Skeletal muscle satellite cell (primary cell): ENCODE measurements around the gene COX14.
A peak's percentile ranks its signal among the peaks of the same experiment; 100 is the strongest.

ENCODE experiments used
- H3K27me3 ChIP-seq: 2 replicates; pipeline ENCODE4 v1.7.0; 2013; ENCODE audit warnings: low read length; ENCODE audit not compliant: control insufficient read depth, insufficient read depth
- H3K36me3 ChIP-seq: 2 replicates; pipeline ENCODE4 v1.7.0; 2013; ENCODE audit warnings: mild to moderate bottlenecking, control low read depth, low read length; ENCODE audit not compliant: insufficient read depth
- H3K4me1 ChIP-seq: 2 replicates; pipeline ENCODE4 v1.7.0; 2013; ENCODE audit warnings: low read length; ENCODE audit not compliant: control insufficient read depth, insufficient read depth
- H3K4me2 ChIP-seq: 2 replicates; pipeline ENCODE4 v1.7.0; 2013; ENCODE audit warnings: mild to moderate bottlenecking, low read length
- H3K4me3 ChIP-seq: 2 replicates; pipeline ENCODE4 v1.7.0; 2013; ENCODE audit warnings: low read length
- H3K9ac ChIP-seq: 2 replicates; pipeline ENCODE4 v1.7.0; 2013; ENCODE audit warnings: mild to moderate bottlenecking, low read depth, low read length, moderate library complexity
- H3K9me3 ChIP-seq: replicated peaks from 2 replicates; pipeline ENCODE4 v1.7.0; 2013; ENCODE audit warnings: mild to moderate bottlenecking, control low read depth, low read length

Gene COX14

GRCh38 chr12:50086148-50086547 lies 25.9 kb upstream of the COX14 start:
- H3K4me2 ChIP-seq = peak overlapping the region; percentile 81
- H3K9me3 ChIP-seq = no peaks in the 10 kb centered on the region
- no peaks in the 10 kb centered on the region for H3K27me3 ChIP-seq
- peak overlapping the region; percentile 96 for H3K4me3 ChIP-seq
- peaks cover 38% of the 10 kb centered on the region for H3K36me3 ChIP-seq
- H3K9ac ChIP-seq = peak overlapping the region; percentile 40
- peaks cover 25% of the 10 kb centered on the region for H3K4me1 ChIP-seq

- H3K9me3 ChIP-seq = no peaks in the 10 kb centered on the region
- H3K4me3 ChIP-seq = no peak overlapping the region
- H3K27me3 ChIP-seq = no peaks in the 10 kb centered on the region
- H3K9ac ChIP-seq = no peak overlapping the region
- H3K4me2 ChIP-seq = no peak overlapping the region
- peaks cover 43% of the 10 kb centered on the region for H3K36me3 ChIP-seq
- H3K4me1 ChIP-seq = peaks cover 25% of the 10 kb centered on the region
These were observed 24.9 kb upstream of the COX14 start for GRCh38 chr12:50087151-50087550.

GRCh38 chr12:50087995-50088394 lies 24.0 kb upstream of the COX14 start:
- Histone ChIP-seq H3K9ac (peak overlapping the region; percentile 47), H3K27me3 (no peaks in the 10 kb centered on the region), H3K4me2 (peak overlapping the region; percentile 45), H3K9me3 (no peaks in the 10 kb centered on the region), H3K36me3 (peaks cover 43% of the 10 kb centered on the region), H3K4me1 (peaks cover 25% of the 10 kb centered on the region), H3K4me3 (peak overlapping the region; percentile 14)

GRCh38 chr12:50088577-50089335 lies 23.3 kb upstream of the COX14 start:
- Histone ChIP-seq H3K27me3 (no peaks in the 10 kb centered on the region), H3K36me3 (peaks cover 48% of the 10 kb centered on the region), H3K4me2 (peak overlapping the region; percentile 45), H3K9ac (peak overlapping the region; percentile 47), H3K4me1 (peaks cover 25% of the 10 kb centered on the region), H3K9me3 (no peaks in the 10 kb centered on the region), H3K4me3 (peak overlapping the region; percentile 14)

- H3K9me3 ChIP-seq = no peaks in the 10 kb centered on the region
- no peak overlapping the region for H3K4me2 ChIP-seq
- no peaks in the 10 kb centered on the region for H3K27me3 ChIP-seq
- no peak overlapping the region for H3K4me3 ChIP-seq
- peaks cover 58% of the 10 kb centered on the region for H3K36me3 ChIP-seq
- H3K4me1 ChIP-seq = peaks cover 25% of the 10 kb centered on the region
- H3K9ac ChIP-seq = no peak overlapping the region
These were observed 22.3 kb upstream of the COX14 start for GRCh38 chr12:50089730-50090129.

- H3K4me3 ChIP-seq = no peak overlapping the region
- H3K4me2 ChIP-seq = no peak overlapping the region
- no peaks in the 10 kb centered on the region for H3K9me3 ChIP-seq
- H3K27me3 ChIP-seq = no peaks in the 10 kb centered on the region
- H3K36me3 ChIP-seq = peaks cover 61% of the 10 kb centered on the region
- no peak overlapping the region for H3K9ac ChIP-seq
- H3K4me1 ChIP-seq = peaks cover 25% of the 10 kb centered on the region
These were observed 21.6 kb upstream of the COX14 start for GRCh38 chr12:50090391-50090790.

- Histone ChIP-seq H3K4me1 (peaks cover 11% of the 10 kb centered on the region), H3K27me3 (no peaks in the 10 kb centered on the region), H3K4me3 (no peak overlapping the region), H3K4me2 (no peak overlapping the region), H3K9me3 (no peaks in the 10 kb centered on the region), H3K9ac (no peak overlapping the region), H3K36me3 (peaks cover 64% of the 10 kb centered on the region)
These were observed 14.1 kb upstream of the COX14 start for GRCh38 chr12:50097952-50098351.

GRCh38 chr12:50099302-50100008 lies 12.6 kb upstream of the COX14 start:
- Histone ChIP-seq H3K9me3 (no peaks in the 10 kb centered on the region), H3K4me1 (peaks cover 19% of the 10 kb centered on the region), H3K4me3 (no peak overlapping the region), H3K36me3 (peaks cover 52% of the 10 kb centered on the region), H3K9ac (no peak overlapping the region), H3K27me3 (no peaks in the 10 kb centered on the region), H3K4me2 (no peak overlapping the region)

- Histone ChIP-seq H3K4me1 (peaks cover 19% of the 10 kb centered on the region), H3K9me3 (no peaks in the 10 kb centered on the region), H3K4me3 (no peak overlapping the region), H3K9ac (no peak overlapping the region), H3K36me3 (peaks cover 44% of the 10 kb centered on the region), H3K27me3 (peaks cover 4% of the 10 kb centered on the region), H3K4me2 (no peak overlapping the region)
These were observed 11.5 kb upstream of the COX14 start for GRCh38 chr12:50100561-50100960.

GRCh38 chr12:50101663-50102062 lies 10.4 kb upstream of the COX14 start:
- Histone ChIP-seq H3K4me2 (no peak overlapping the region), H3K4me3 (no peak overlapping the region), H3K4me1 (peaks cover 19% of the 10 kb centered on the region), H3K9me3 (no peaks in the 10 kb centered on the region), H3K27me3 (peaks cover 4% of the 10 kb centered on the region), H3K9ac (no peak overlapping the region), H3K36me3 (peaks cover 33% of the 10 kb centered on the region)

- Histone ChIP-seq H3K4me2 (no peak overlapping the region), H3K9ac (no peak overlapping the region), H3K4me3 (no peak overlapping the region), H3K4me1 (peaks cover 19% of the 10 kb centered on the region), H3K27me3 (peaks cover 4% of the 10 kb centered on the region), H3K36me3 (peaks cover 28% of the 10 kb centered on the region), H3K9me3 (no peaks in the 10 kb centered on the region)
These were observed 9.9 kb upstream of the COX14 start for GRCh38 chr12:50102131-50102531.
